Measurements from ENCODE around the gene IGFBP3.

IGFBP3 gene

DNA sequence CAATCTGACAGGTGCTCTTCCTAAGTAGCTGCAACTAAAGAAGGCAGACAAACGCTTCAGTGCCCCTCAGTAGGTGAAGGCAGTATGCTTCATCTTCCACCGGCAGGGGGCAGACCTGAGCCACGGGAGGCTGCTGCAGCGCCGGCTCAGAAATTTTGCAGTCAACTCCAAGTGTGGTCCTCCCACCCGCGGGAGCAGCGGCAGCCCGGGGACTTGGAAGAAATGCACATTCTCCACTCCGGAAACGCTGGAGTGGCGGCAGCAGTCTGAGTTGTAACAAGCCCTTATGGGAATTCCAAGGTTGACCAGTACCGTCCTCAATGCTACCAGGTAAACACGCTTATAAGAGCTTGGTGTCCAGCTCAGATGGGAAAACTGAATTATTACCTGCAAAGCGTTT lies 3.4 kb downstream of the IGFBP3 start:
- H3K4me1 Mint-ChIP-seq, result peaks cover 6% of the 10 kb centered on the region
- no peak overlapping the region for H3K4me3 Mint-ChIP-seq
- H3K36me3 Mint-ChIP-seq, result no peaks in the 10 kb centered on the region
- H3K27ac Mint-ChIP-seq, result no peak overlapping the region
- peaks cover 10% of the 10 kb centered on the region for H3K27me3 Mint-ChIP-seq
- DNase-seq (ENCODE audit: low spot score in 2 of 2) (peak; percentile 66 to 81), ATAC-seq (ENCODE audit: low read depth) (peak; percentile 60)
- no peaks in the 10 kb centered on the region for H3K9me3 Mint-ChIP-seq

DNA sequence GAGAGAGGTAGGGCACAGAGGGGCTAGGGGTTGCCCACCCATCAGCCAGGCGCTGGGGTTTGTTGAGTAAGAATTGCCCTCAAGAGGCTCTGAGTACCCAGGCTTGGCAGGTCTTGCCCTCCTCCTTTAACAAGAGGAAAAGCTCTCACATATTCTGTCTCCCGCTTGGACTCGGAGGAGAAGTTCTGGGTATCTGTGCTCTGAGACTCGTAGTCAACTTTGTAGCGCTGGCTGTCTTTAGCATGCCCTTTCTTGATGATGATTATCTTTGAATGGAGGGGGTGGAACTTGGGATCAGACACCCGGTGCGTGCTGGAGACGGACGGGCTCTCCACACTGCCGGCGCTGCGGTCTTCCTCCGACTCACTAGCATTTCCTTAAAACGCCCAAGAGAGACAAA lies 4.0 kb downstream of the IGFBP3 start:
- Mint-ChIP-seq H3K9me3 (no peaks in the 10 kb centered on the region), H3K4me3 (no peak overlapping the region), H3K27ac (no peak overlapping the region), H3K4me1 (peaks cover 3% of the 10 kb centered on the region), H3K36me3 (no peaks in the 10 kb centered on the region), H3K27me3 (peaks cover 9% of the 10 kb centered on the region)
- ATAC-seq (ENCODE audit: low read depth), result no peak
- no peak for DNase-seq (ENCODE audit: low spot score in 2 of 2)

- ATAC-seq (ENCODE audit: low read depth), result no peak
- Mint-ChIP-seq H3K9me3 (no peaks in the 10 kb centered on the region), H3K4me3 (no peak overlapping the region), H3K36me3 (no peaks in the 10 kb centered on the region), H3K27me3 (peaks cover 9% of the 10 kb centered on the region), H3K27ac (no peak overlapping the region), H3K4me1 (peaks cover 3% of the 10 kb centered on the region)
- no peak for DNase-seq (ENCODE audit: low spot score in 2 of 2)
Observed at GRCh38 chr7:45915606-45916005, 5.5 kb downstream of the IGFBP3 start.

DNA sequence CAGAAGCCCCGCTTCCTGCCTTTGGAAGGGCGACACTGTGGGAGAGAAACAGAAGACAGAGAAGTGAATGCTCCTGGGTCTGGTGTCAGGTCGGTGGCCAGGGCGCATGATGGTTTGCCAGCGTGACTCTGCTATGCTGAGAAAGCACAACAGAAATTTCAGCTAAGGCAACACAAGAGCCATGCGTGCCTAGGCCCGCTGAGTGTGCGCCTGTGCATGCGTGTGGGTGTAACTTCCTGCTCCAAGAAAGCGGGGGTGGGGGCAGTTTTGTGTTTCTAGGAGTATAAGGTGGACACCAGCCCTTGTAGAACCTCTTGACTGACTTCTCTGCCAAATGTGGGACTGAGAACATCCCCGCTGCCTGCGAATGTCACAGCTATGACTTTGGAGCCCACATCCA lies 6.2 kb downstream of the IGFBP3 start:
- H3K4me3 Mint-ChIP-seq, result no peak overlapping the region
- no peaks in the 10 kb centered on the region for H3K36me3 Mint-ChIP-seq
- no peak overlapping the region for H3K27ac Mint-ChIP-seq
- no peaks in the 10 kb centered on the region for H3K4me1 Mint-ChIP-seq
- ATAC-seq (ENCODE audit: low read depth) (no peak), DNase-seq (ENCODE audit: low spot score in 2 of 2) (no peak)
- peaks cover 6% of the 10 kb centered on the region for H3K27me3 Mint-ChIP-seq
- H3K9me3 Mint-ChIP-seq, result no peaks in the 10 kb centered on the region

DNA sequence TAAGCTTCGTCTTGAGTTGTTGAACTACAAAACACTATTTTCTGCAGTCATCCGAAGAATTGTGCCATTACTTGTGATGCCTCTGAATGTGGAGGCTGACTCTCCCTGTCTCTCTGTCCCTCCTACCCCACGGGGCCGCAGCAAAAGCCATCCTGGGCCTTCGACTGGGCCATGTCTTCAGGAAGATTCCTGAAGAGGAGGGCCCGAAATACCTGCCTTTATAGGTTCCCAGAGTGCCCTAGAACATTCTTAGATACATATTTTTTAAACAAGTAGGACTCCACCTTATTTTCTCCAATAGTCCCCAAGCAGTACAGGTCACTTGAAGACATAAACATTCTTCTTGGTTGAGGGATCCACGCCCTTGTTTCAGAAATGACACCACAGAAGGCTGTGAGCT lies 8.1 kb downstream of the IGFBP3 start:
- Mint-ChIP-seq H3K9me3 (peaks cover 1% of the 10 kb centered on the region), H3K4me1 (no peaks in the 10 kb centered on the region), H3K36me3 (no peaks in the 10 kb centered on the region), H3K4me3 (no peak overlapping the region), H3K27me3 (peaks cover 6% of the 10 kb centered on the region), H3K27ac (no peak overlapping the region)
- no peak for DNase-seq (ENCODE audit: low spot score in 2 of 2)
- no peak for ATAC-seq (ENCODE audit: low read depth)

- Mint-ChIP-seq H3K9me3 (peaks cover 1% of the 10 kb centered on the region), H3K27ac (no peak overlapping the region), H3K4me3 (no peak overlapping the region), H3K36me3 (no peaks in the 10 kb centered on the region), H3K4me1 (no peaks in the 10 kb centered on the region), H3K27me3 (peaks cover 5% of the 10 kb centered on the region)
- DNase-seq (ENCODE audit: low spot score in 2 of 2) (no peak), ATAC-seq (ENCODE audit: low read depth) (no peak)
Observed at GRCh38 chr7:45911311-45911710, 9.8 kb downstream of the IGFBP3 start.

GRCh38 chr7:45910855-45911254 lies 10.2 kb downstream of the IGFBP3 start:
- Mint-ChIP-seq H3K9me3 (peaks cover 1% of the 10 kb centered on the region), H3K27me3 (peaks cover 2% of the 10 kb centered on the region), H3K36me3 (no peaks in the 10 kb centered on the region), H3K27ac (no peak overlapping the region), H3K4me1 (no peaks in the 10 kb centered on the region), H3K4me3 (no peak overlapping the region)
- DNase-seq (ENCODE audit: low spot score in 2 of 2) (no peak), ATAC-seq (ENCODE audit: low read depth) (no peak)

DNA sequence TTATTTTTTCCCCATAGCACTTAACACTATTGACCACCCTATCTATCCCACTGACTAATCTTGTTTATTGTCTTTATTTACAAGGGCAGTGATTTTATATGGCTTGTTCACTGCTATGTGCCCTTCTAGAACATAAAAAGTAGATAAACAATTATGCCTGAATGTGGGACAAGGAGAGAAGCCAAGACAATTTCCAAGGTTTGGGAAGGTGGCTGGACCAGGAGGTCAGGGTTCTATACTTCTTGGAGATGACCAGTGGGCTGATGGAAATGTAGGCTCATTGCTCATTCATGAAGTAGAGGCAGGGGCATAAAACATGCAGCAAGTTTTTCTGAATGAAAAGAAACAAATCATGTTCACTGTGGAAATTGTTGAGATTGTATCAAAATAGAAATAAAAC lies 11.5 kb downstream of the IGFBP3 start:
- H3K4me3 Mint-ChIP-seq, result no peak overlapping the region
- no peaks in the 10 kb centered on the region for H3K27me3 Mint-ChIP-seq
- no peak overlapping the region for H3K27ac Mint-ChIP-seq
- no peaks in the 10 kb centered on the region for H3K36me3 Mint-ChIP-seq
- H3K9me3 Mint-ChIP-seq, result peaks cover 1% of the 10 kb centered on the region
- H3K4me1 Mint-ChIP-seq, result no peaks in the 10 kb centered on the region
- DNase-seq (ENCODE audit: low spot score in 2 of 2) (no peak), ATAC-seq (ENCODE audit: low read depth) (no peak)

GRCh38 chr7:45902820-45903219 lies 18.3 kb downstream of the IGFBP3 start:
- DNase-seq (ENCODE audit: low spot score in 2 of 2), result no peak
- Mint-ChIP-seq H3K27ac (no peak overlapping the region), H3K9me3 (peaks cover 3% of the 10 kb centered on the region), H3K27me3 (peaks cover 6% of the 10 kb centered on the region), H3K4me1 (no peaks in the 10 kb centered on the region), H3K4me3 (no peak overlapping the region), H3K36me3 (no peaks in the 10 kb centered on the region)
- ATAC-seq (ENCODE audit: low read depth), result no peak

DNA sequence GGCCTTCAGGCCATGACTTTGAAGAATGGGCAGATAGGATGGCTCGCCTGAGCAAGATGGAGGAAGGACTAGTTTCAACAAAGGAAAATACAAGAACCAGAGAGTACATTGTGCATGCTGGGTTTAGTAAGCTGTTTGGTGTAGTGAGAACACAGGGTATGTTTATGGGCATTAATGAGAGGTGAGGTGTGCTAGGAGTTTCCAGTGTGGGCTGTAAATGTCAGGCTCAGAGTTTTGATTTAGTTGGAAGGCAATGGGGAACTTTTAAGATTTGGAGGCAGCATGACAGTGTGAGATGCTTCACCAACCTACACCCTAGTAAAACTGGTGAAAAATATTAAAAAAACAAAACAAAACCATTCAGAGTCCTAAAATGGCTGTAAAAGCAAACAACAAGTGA lies 19.5 kb downstream of the IGFBP3 start:
- ATAC-seq (ENCODE audit: low read depth), result no peak
- H3K27ac Mint-ChIP-seq, result no peak overlapping the region
- DNase-seq (ENCODE audit: low spot score in 2 of 2), result no peak
- H3K27me3 Mint-ChIP-seq, result peaks cover 9% of the 10 kb centered on the region
- no peak overlapping the region for H3K4me3 Mint-ChIP-seq
- no peaks in the 10 kb centered on the region for H3K4me1 Mint-ChIP-seq
- H3K9me3 Mint-ChIP-seq, result peaks cover 3% of the 10 kb centered on the region
- no peaks in the 10 kb centered on the region for H3K36me3 Mint-ChIP-seq

DNA sequence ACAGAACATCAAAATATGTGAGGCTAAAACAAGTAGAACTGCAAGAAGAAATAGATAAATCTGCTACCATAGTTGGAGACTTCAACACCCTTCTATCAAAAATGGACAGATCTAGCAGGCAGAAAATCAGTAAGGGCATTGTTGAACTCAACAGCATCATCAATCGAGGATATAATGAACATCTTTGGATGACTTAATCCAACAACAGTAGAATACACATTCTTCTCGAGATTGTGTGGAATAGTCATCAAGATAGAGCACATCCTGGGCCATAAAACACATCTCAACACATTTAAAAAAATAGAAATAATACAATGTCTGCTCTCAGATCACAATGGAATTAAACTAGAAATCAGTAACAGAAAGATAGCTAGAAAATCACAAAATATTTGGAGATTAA lies 22.9 kb downstream of the IGFBP3 start:
- no peak overlapping the region for H3K4me3 Mint-ChIP-seq
- DNase-seq (ENCODE audit: low spot score in 2 of 2) (no peak), ATAC-seq (ENCODE audit: low read depth) (no peak)
- no peaks in the 10 kb centered on the region for H3K36me3 Mint-ChIP-seq
- H3K4me1 Mint-ChIP-seq, result no peaks in the 10 kb centered on the region
- H3K27me3 Mint-ChIP-seq, result peaks cover 20% of the 10 kb centered on the region
- H3K27ac Mint-ChIP-seq, result no peak overlapping the region
- H3K9me3 Mint-ChIP-seq, result no peaks in the 10 kb centered on the region

DNA sequence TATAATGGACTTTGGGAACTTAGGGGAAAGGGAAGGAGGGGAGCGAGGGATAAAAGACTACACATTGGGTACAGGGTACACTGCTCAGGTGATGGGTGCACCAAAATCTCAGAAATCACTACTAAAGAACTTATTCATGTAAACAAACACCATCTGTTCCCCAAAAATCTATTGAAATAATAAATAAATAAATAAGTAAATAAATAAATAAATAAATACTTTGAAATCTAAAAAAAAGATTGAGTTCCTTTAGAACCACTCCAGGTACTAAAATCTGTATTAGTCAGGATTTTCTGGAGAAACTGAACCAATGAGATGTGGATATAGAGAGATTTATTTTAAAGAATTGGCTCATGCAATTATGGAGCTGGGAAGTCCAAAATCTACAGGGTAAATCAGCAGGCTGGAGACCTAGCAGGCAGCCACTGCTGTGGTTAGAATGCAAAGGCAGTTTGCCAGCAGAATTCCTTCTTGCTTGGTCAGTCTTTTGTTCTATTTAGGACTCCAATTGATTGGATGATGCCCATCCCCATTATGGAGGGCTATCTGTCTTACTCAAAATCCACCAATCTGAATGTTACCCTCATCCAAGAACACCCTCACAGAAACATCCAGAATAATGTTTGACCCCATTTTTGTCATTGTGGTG lies 23.9 kb downstream of the IGFBP3 start:
- H3K9me3 Mint-ChIP-seq, result no peaks in the 10 kb centered on the region
- H3K36me3 Mint-ChIP-seq, result no peaks in the 10 kb centered on the region
- H3K27ac Mint-ChIP-seq, result no peak overlapping the region
- DNase-seq (ENCODE audit: low spot score in 2 of 2) (no peak), ATAC-seq (ENCODE audit: low read depth) (no peak)
- H3K4me1 Mint-ChIP-seq, result no peaks in the 10 kb centered on the region
- peaks cover 20% of the 10 kb centered on the region for H3K27me3 Mint-ChIP-seq
- no peak overlapping the region for H3K4me3 Mint-ChIP-seq

GRCh38 chr7:45894665-45895062 lies 26.4 kb downstream of the IGFBP3 start:
- H3K9me3 Mint-ChIP-seq, result no peaks in the 10 kb centered on the region
- H3K27ac Mint-ChIP-seq, result no peak overlapping the region
- no peak overlapping the region for H3K4me3 Mint-ChIP-seq
- no peaks in the 10 kb centered on the region for H3K4me1 Mint-ChIP-seq
- no peak for DNase-seq (ENCODE audit: low spot score in 2 of 2)
- peaks cover 18% of the 10 kb centered on the region for H3K27me3 Mint-ChIP-seq
- ATAC-seq (ENCODE audit: low read depth), result no peak
- H3K36me3 Mint-ChIP-seq, result no peaks in the 10 kb centered on the region

GRCh38 chr7:45893996-45894664 lies 26.9 kb downstream of the IGFBP3 start:
- no peak overlapping the region for H3K27ac Mint-ChIP-seq
- H3K4me3 Mint-ChIP-seq, result no peak overlapping the region
- H3K36me3 Mint-ChIP-seq, result no peaks in the 10 kb centered on the region
- DNase-seq (ENCODE audit: low spot score in 2 of 2), result no peak
- H3K27me3 Mint-ChIP-seq, result peaks cover 21% of the 10 kb centered on the region
- H3K9me3 Mint-ChIP-seq, result no peaks in the 10 kb centered on the region
- no peaks in the 10 kb centered on the region for H3K4me1 Mint-ChIP-seq
- ATAC-seq (ENCODE audit: low read depth), result no peak

- Mint-ChIP-seq H3K4me1 (no peaks in the 10 kb centered on the region), H3K27me3 (peaks cover 23% of the 10 kb centered on the region), H3K9me3 (no peaks in the 10 kb centered on the region), H3K36me3 (no peaks in the 10 kb centered on the region), H3K27ac (no peak overlapping the region), H3K4me3 (no peak overlapping the region)
- no peak for ATAC-seq (ENCODE audit: low read depth)
- no peak for DNase-seq (ENCODE audit: low spot score in 2 of 2)
Observed at GRCh38 chr7:45893374-45893995, 27.6 kb downstream of the IGFBP3 start.
